B cell (primary cell): ENCODE data around the gene RTTN. TPM values are rescaled to one million over a fixed set of nuclear protein-coding genes. Genes with fewer than 3 reads are reported as not detected.

Experiments used
- ATAC-seq: fragments of 200-7000 bp; cut with Tn5 transposase; one replicate; pipeline ENCODE4 v1.10.0; 2021; ENCODE audit warnings: low read depth, mild to moderate bottlenecking, moderate number of reproducible peaks, moderate library complexity
- CTCF ChIA-PET: fragments of 350-600 bp; sonication (Branson Sonifier 250); formaldehyde crosslinking; loops from one replicate; lab custom pipeline; 2021; ENCODE audit warnings: antibody characterized with exemption, inconsistent platforms; lab: Charles Lee
- POLR2A ChIA-PET: fragments of 350-600 bp; sonication (Branson Sonifier 250); formaldehyde crosslinking; loops from one replicate; lab custom pipeline; 2021; ENCODE audit warnings: antibody characterized with exemption; lab: Charles Lee
- DNase-seq: peaks from one replicate; pipeline ENCODE4 v3.0.0; 2013
- H2AFZ ChIP-seq: 2 replicates; pipeline ENCODE4 v1.6.1; 2012; ENCODE audit warnings: mild to moderate bottlenecking, low read depth, low read length; ENCODE audit not compliant: insufficient read depth, poor library complexity, severe bottlenecking
- H3K27ac ChIP-seq, 2 donors: 1 replicate in 1 of 2; 2 replicates in 1 of 2; pipeline ENCODE4 v1.5.1; 2012 to 2013; ENCODE audit warnings: low read length in 2 of 2, mild to moderate bottlenecking in 2 of 2, moderate library complexity in 1 of 2
- H3K27me3 ChIP-seq, 4 experiments: fragments of 200-600 bp in 1 of 4; sonication (generic) in 1 of 4; replicated peaks in 1 of 4; 1 replicate in 2 of 4; 2 replicates in 2 of 4; pipeline versions ENCODE4 v1.6.1 to v1.7.0; 2013 to 2016; ENCODE audit warnings: low read length in 3 of 4, mild to moderate bottlenecking in 2 of 4, mixed read lengths in 1 of 4, moderate library complexity in 1 of 4; ENCODE audit not compliant: insufficient read depth in 4 of 4, control insufficient read depth in 3 of 4; ENCODE audit errors: control extremely low read depth in 1 of 4
- H3K36me3 ChIP-seq, 2 experiments: replicated peaks in 1 of 2; 1 replicate in 1 of 2; 2 replicates in 1 of 2; pipeline versions ENCODE4 v1.6.1 to v1.7.1; 2013; ENCODE audit warnings: low read length in 1 of 2; ENCODE audit not compliant: insufficient read depth in 2 of 2, control insufficient read depth in 1 of 2; ENCODE audit errors: control extremely low read depth in 1 of 2, extremely low read depth in 1 of 2
- H3K4me1 ChIP-seq, 2 donors: fragments of 200-600 bp in 1 of 2; sonication (generic) in 1 of 2; 1 replicate in 1 of 2; 2 replicates in 1 of 2; pipeline versions ENCODE4 v1.5.1 to v1.6.1; 2013 to 2017; ENCODE audit warnings: low read length in 2 of 2; ENCODE audit not compliant: control insufficient read depth in 2 of 2, insufficient read depth in 2 of 2
- H3K4me2 ChIP-seq: replicated peaks from 2 replicates; pipeline ENCODE3; 2012; ENCODE audit warnings: mild to moderate bottlenecking, low read depth, low read length; ENCODE audit not compliant: poor library complexity, severe bottlenecking
- H3K4me3 ChIP-seq, 5 experiments: fragments of 200-600 bp in 1 of 5; sonication (generic) in 1 of 5; 1 replicate in 3 of 5; 2 replicates in 2 of 5; pipeline versions ENCODE4 v1.5.1 to v1.7.0; 2011 to 2016; ENCODE audit warnings: low read length in 4 of 5, mild to moderate bottlenecking in 4 of 5, low read depth in 2 of 5, control low read depth in 1 of 5, moderate library complexity in 1 of 5; ENCODE audit not compliant: insufficient read depth in 1 of 5; ENCODE audit errors: control extremely low read depth in 1 of 5, extremely low read depth in 1 of 5
- H3K79me2 ChIP-seq: fragments of 200-600 bp; sonication (generic); one replicate; pipeline ENCODE4 v1.6.0; 2016; ENCODE audit warnings: low read length; ENCODE audit not compliant: control insufficient read depth, insufficient read depth
- H3K9ac ChIP-seq: fragments of 200-600 bp; sonication (generic); 2 replicates; pipeline ENCODE4 v1.6.1; 2017; ENCODE audit warnings: mild to moderate bottlenecking, low read length, moderate library complexity
- H3K9me3 ChIP-seq, 3 donors: one replicate each; pipeline versions ENCODE4 v1.6.1 to v1.7.1; 2013; ENCODE audit warnings: low read length in 2 of 3; ENCODE audit not compliant: control insufficient read depth in 2 of 3, insufficient read depth in 1 of 3; ENCODE audit errors: control extremely low read depth in 1 of 3
- H4K20me1 ChIP-seq: 2 replicates; pipeline ENCODE4 v1.6.0; 2012; ENCODE audit warnings: mild to moderate bottlenecking, low read length; ENCODE audit not compliant: insufficient read depth, control insufficient read depth, poor library complexity, severe bottlenecking
- H3K27ac Mint-ChIP-seq: one replicate; pipeline ENCODE4 v1.8.0; 2021; ENCODE audit warnings: mixed read lengths
- H3K27me3 Mint-ChIP-seq: one replicate; pipeline ENCODE4 v1.8.0; 2021; ENCODE audit warnings: mixed read lengths
- H3K4me1 Mint-ChIP-seq: one replicate; pipeline ENCODE4 v1.8.0; 2021; ENCODE audit warnings: mixed read lengths
- H3K4me3 Mint-ChIP-seq: one replicate; pipeline ENCODE4 v1.8.0; 2021; ENCODE audit warnings: mixed read lengths
- H3K9me3 Mint-ChIP-seq: one replicate; pipeline ENCODE4 v1.8.0; 2022; ENCODE audit warnings: mixed read lengths; ENCODE audit not compliant: insufficient read depth
- CTCF ChIP-seq: fragments of 200-600 bp; IDR thresholded peaks from one replicate; pipeline ENCODE4 v1.8.0; 2022; ENCODE audit warnings: antibody characterized with exemption, mild to moderate bottlenecking
- EZH2 ChIP-seq: IDR thresholded peaks from 2 replicates; pipeline ENCODE4 v1.6.1; 2012; ENCODE audit warnings: borderline replicate concordance, low read depth, mild to moderate bottlenecking, moderate library complexity, low read length; ENCODE audit not compliant: insufficient read depth, poor library complexity, severe bottlenecking
- WGBS: methylation state at CpG from one replicate; pipeline ENCODE4 v1.1.5; 2013; ENCODE audit warnings: missing lambda C conversion rate; ENCODE audit not compliant: insufficient coverage; 5-methylcytosine and 5-hydroxymethylcytosine counted together
- intact Hi-C: fragments of 100-400 bp; cut with micrococcal nuclease; formaldehyde crosslinking; loops from one replicate; pipeline ENCODE4 v1.10.0; 2022
- polyA plus RNA-seq: library from polyadenylated mRNA; depleted of rRNA; stranded (reverse); fragments of >200 nt; gene quantifications from 2 replicates; pipeline ENCODE4 v1.2.3, GENCODE V29; 2012
- total RNA-seq, 2 donors: library from RNA; stranded (reverse); fragments of 120-200 nt in 1 of 2; gene quantifications; 1 replicate in 1 of 2; 2 replicates in 1 of 2; pipeline versions ENCODE4 v1.2.3 to v1.2.4, GENCODE V29; 2013 to 2022

RTTN gene
- total and polyA plus RNA-seq, 2 donors (not counting 1 experiment from before 2014, with no cell fraction given), result 10.0 to 41.2 TPM

DNA sequence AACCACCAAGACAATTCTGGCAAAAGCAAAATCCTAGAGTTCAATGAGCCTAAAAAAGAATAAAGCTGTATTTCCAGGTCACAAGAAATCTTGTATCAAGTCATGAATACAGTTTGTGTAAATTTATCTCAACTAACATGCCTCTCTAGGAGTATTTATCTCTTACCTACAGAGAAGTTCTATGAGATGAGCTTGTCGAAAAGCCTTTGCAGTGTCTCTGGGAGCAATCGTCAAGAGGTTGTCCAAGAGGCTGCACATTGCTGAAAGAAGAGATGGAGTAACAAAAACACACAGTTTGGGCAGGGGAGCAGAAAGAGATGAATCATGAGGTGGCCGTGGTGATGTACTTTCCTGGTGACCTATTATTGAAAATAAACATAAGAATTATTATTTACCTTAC lies 145.8 kb downstream of the RTTN start:
- Histone ChIP-seq H3K4me1 (no peaks in the 10 kb centered on the region), H2AFZ (no peak overlapping the region), H3K36me3 (peaks cover 3 to 15% of the 10 kb centered on the region in 2 experiments), H3K27me3 (no peaks in the 10 kb centered on the region), H3K27ac (no peak overlapping the region), H3K9ac (no peak overlapping the region), H4K20me1 (no peaks in the 10 kb centered on the region), H3K4me2 (no peak overlapping the region), H3K9me3 (no peaks in the 10 kb centered on the region), H3K79me2 (no peaks in the 10 kb centered on the region), H3K4me3 (no peak overlapping the region)
- Mint-ChIP-seq H3K9me3 (no peaks in the 10 kb centered on the region), H3K27me3 (no peaks in the 10 kb centered on the region), H3K27ac (no peak overlapping the region), H3K4me3 (no peak overlapping the region), H3K4me1 (no peaks in the 10 kb centered on the region)
- no peak for TF ChIP-seq CTCF
- no peak for TF ChIP-seq EZH2
- ChIA-PET CTCF (no interaction called here), POLR2A (no interaction called here)
- intact Hi-C loops, result no loop called here
- ATAC-seq, result no peak
- no peak for DNase-seq
- WGBS, result 100% methylated on average over 1 of the region's 3 CpGs

DNA sequence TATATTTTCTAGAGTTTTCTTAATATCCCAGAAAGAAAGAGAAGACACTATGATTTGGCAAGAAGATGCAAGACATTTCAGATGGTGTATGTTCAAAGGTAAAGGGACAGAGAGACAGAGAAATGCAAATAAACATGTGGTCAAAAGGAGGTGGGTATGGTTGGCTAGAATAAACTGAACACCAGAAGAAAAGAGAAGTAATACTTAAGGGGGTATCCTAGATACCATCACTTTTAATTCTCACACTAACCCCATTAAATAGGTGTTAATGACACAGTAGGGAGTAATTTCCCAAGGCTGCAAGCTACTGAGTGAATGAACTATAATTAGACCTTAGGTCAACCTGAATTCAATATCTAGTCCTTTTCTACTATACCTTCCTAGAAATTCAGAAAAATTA lies 146.6 kb downstream of the RTTN start:
- peaks cover 3 to 14% of the 10 kb centered on the region in 2 experiments for H3K36me3 ChIP-seq
- ChIA-PET POLR2A (no interaction called here), CTCF (no interaction called here)
- no peaks in the 10 kb centered on the region for H3K4me1 ChIP-seq
- ATAC-seq (no peak), DNase-seq (no peak)
- Mint-ChIP-seq H3K27me3 (no peaks in the 10 kb centered on the region), H3K9me3 (no peaks in the 10 kb centered on the region), H3K4me3 (no peak overlapping the region), H3K4me1 (no peaks in the 10 kb centered on the region), H3K27ac (no peak overlapping the region)
- intact Hi-C loops, result no loop called here
- no peak overlapping the region for H3K9ac ChIP-seq
- no peak overlapping the region for H2AFZ ChIP-seq
- H3K27me3 ChIP-seq, result no peaks in the 10 kb centered on the region
- H4K20me1 ChIP-seq, result no peaks in the 10 kb centered on the region
- no peak overlapping the region for H3K4me3 ChIP-seq
- H3K9me3 ChIP-seq, result no peaks in the 10 kb centered on the region
- TF ChIP-seq EZH2 (no peak), CTCF (no peak)
- no peak overlapping the region for H3K27ac ChIP-seq
- H3K4me2 ChIP-seq, result no peak overlapping the region
- H3K79me2 ChIP-seq, result no peaks in the 10 kb centered on the region
